GM12801 (cell line): Measurements from ENCODE around the gene IGF1.

Experiments used
- TF ChIP-seq, protein P1 (sequence below): IDR thresholded peaks from one replicate; pipeline ENCODE4 v1.5.1; 2011; ENCODE audit warnings: control low read depth; ENCODE audit not compliant: insufficient read length; ENCODE audit errors: extremely low read depth

IGF1 gene

DNA sequence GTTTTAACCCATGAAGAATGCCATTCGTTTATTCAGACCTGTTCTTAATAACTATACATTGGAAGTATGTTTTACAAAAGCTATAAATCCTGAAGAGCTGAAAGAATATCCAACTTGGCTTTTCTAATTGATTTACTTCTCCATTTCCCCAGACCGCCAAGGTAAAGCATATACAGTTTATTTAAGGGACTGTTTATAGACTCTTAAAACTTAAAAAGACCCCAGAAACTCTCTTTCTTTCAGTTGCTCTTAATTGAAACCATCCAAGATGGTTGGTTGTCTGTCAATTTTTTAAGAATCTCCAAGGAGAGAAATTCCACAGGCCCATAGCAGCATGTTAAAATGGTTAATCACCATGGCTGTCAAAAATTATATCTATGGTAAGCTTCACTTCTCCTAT, 8.8 kb downstream of the IGF1 start:
- TF ChIP-seq, protein P1, sequence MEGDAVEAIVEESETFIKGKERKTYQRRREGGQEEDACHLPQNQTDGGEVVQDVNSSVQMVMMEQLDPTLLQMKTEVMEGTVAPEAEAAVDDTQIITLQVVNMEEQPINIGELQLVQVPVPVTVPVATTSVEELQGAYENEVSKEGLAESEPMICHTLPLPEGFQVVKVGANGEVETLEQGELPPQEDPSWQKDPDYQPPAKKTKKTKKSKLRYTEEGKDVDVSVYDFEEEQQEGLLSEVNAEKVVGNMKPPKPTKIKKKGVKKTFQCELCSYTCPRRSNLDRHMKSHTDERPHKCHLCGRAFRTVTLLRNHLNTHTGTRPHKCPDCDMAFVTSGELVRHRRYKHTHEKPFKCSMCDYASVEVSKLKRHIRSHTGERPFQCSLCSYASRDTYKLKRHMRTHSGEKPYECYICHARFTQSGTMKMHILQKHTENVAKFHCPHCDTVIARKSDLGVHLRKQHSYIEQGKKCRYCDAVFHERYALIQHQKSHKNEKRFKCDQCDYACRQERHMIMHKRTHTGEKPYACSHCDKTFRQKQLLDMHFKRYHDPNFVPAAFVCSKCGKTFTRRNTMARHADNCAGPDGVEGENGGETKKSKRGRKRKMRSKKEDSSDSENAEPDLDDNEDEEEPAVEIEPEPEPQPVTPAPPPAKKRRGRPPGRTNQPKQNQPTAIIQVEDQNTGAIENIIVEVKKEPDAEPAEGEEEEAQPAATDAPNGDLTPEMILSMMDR = no peak

DNA sequence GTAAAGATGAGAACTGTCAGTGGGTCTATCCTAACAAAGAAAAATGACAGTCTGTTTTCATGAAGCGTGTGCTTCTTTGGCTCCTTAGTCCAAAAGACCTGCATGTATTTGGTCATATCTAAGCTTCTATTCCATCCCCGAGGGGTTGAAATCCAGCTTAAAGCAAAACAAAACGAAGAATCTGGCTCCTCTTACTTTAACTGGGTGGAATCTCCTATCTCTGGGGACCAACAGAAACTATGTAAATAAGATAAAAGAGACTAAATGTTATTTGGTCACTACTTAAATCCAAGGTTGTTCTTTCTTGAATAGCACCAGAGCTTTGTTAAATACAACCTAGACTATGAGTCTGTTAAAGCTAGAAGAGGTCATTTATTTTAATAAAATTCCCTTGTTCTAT, 9.4 kb downstream of the IGF1 start:
- TF ChIP-seq, protein P1 = no peak

DNA sequence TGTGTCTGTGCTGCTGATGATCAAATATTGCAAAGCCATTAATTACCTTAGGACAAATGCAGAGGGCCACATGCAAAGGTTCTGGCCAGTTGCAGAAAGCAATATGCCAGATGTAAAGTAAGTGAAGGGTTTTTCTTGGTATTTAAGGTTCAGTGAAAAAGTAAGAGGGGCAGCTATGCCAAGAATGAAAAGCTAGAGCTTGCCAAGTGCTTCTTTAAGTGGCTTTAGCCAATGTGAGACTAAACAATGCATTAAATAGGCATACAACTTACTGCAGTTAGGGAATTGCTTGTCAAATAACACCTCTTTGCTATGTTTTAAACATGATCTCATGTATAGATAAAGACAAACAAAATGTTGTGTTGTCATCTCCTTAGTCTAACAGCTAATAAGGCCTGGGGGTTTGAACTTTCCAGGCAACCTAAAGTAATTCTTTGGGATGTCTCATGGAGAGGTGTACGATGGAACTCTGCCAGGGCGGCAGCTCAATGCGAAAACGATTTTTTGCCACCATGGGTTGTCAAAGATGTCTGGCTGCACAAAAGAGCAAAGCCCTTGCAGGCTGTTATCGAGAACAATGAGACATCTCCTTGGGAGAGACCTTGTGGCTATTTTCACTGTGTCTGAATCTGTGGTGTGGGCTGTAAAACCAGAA, 12.0 kb downstream of the IGF1 start:
- TF ChIP-seq, protein P1 = no peak

DNA sequence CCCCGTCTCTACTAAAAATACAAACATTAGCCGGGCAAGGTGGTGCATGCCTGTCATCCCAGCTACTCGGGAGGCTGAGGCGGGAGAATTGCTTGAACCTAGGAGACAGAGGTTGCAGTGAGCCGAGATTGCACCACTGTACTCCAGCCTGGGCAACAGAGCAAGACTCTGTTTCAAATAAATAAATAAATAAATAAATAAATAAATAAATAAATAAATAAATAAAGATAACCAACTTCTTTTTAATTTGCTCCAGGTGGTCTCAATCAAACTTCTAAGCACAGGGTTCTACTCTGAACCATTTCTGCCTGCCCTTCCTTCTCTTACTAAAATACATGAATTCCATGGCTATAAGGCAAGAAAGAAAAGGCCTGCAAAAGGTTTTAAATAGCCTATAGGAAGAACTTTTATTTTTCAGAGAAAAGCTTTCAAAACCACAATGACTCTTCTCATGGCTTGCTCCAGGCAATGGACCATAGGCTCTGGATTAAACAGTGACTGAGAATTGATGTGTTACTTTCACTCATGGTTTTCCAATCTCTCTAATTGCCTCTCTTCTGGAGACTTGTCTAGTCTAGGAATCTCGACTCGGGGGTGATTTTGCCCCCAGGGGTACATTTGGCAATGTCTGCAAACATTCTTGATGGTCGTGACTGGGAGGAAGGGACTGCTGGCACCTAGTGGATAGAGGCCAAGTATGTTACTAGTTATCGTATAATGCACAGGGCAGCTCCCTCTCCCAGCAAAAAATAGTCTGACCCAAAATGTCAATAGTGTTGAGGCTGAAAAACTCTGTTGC, 14.4 kb downstream of the IGF1 start:
- TF ChIP-seq, protein P1 = no peak

GRCh38 chr12:102463659-102464249, 16.6 kb downstream of the IGF1 start:
- TF ChIP-seq, protein P1 = no peak

DNA sequence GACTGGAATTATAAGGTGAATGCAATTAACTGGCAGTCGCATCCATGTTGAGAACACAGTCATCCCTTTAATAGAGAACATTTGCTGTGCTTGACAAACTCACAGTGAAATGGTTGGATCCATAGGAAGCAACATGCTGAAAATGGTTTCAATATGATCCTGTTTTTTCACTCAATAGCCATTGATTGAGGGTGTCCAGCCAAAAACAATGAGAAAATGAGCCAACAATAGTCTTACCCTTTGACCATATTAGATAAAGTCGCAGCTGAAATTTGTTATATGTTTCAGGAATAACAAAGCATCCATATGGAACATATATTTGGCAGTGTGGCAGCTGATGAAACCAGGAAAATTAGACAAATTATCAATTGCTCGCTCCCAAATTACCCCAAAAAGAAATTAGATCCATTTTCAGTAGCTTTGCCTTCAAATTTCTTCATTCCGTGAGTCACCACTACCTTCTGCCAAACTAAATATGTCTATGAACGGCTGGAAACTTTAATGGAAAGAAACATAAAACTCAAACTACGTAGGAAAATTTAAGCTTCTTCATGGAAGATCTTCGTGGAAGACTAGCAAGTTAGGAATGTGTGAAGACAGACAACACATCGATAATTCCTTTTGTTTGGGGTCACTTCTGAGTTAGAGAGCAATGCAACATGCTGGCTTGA, 17.4 kb downstream of the IGF1 start:
- TF ChIP-seq, protein P1 = no peak

DNA sequence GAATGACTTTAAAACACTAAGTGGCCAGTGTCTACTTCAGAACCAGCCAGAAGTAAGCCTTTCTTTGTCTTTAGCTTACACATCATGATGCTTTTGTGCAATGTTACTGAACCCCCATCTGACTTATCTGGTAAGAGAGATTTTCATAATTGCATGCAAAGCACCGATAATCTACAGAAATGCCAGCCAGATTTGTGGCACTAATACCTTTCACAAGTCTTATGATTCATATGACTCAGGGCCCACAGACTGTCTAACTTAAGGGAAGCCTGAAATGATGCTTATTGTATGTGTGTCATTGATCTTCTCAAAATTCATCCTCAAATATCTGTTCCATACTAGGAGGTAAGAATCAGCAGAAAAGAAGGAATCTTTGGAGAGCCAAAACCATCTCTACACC, 18.0 kb downstream of the IGF1 start:
- TF ChIP-seq, protein P1 = no peak
